PC-9 (cell line): ENCODE results near the gene USF1.

Source experiments
- CTCF ChIP-seq: fragments of 200-600 bp; sonication (generic); conservative IDR thresholded peaks from 2 replicates; pipeline ENCODE4 v1.6.1; 2017; ENCODE audit warnings: mixed run types, antibody characterized with exemption, mild to moderate bottlenecking, moderate library complexity
- EZH2 ChIP-seq: fragments of 200-600 bp; sonication (generic); IDR thresholded peaks from 2 replicates; pipeline ENCODE4 v1.8.0; 2017; ENCODE audit warnings: antibody characterized with exemption, low read depth

GRCh38 chr1:161045736-161046604 lies at the start of gene USF1:
- TF ChIP-seq CTCF (0 out of 2 replicates have a peak, but pooled peaks have one; percentile 19), EZH2 (no peak)
